Fibroblast of lung (primary cell): ENCODE results near the gene RGS17.

ENCODE experiments used
- CTCF ChIP-seq, 2 donors: IDR thresholded peaks in 1 of 2; conservative IDR thresholded peaks in 1 of 2; 1 replicate in 1 of 2; 2 replicates in 1 of 2; pipeline ENCODE4 v1.5.1; 2011 to 2012; ENCODE audit warnings: low read length in 2 of 2, control low read depth in 1 of 2, inconsistent platforms in 1 of 2, low read depth in 1 of 2, mild to moderate bottlenecking in 1 of 2
- EZH2 ChIP-seq: IDR thresholded peaks from 2 replicates; pipeline ENCODE4 v1.5.1; 2012; ENCODE audit warnings: low read length, control low read depth, mild to moderate bottlenecking; ENCODE audit errors: missing control alignments

GRCh38 chr6:153073841-153074240 is 57.2 kb downstream of the RGS17 start:
- TF ChIP-seq CTCF (conservative IDR thresholded peaks at IDR 0.05 in 1 of 2, IDR thresholded peaks at IDR 0.05 in 1 of 2; ENCODE audit: low read depth in 1 of 2, low read length in 2 of 2) (no peak), EZH2 (no peak)
